Measurements from ENCODE around the gene RHOT2. TPM values are rescaled to one million over a fixed set of nuclear protein-coding genes. Genes with fewer than 3 reads are reported as not detected.

The RHOT2 gene
- polyA plus RNA-seq, 1 donor (not counting 4 experiments of a cell fraction or from before 2014, with no cell fraction given), result 58.7 TPM

- DNase-seq (ENCODE audit: low read depth, low spot score), result peak; percentile 60
- TF ChIP-seq CTCF (optimal IDR thresholded peaks at IDR 0.05 in 1 of 3, IDR thresholded peaks at IDR 0.05 in 1 of 3, conservative IDR thresholded peaks at IDR 0.05 in 1 of 3; ENCODE audit: extremely low read depth in 1 of 3, insufficient read depth in 2 of 3, low read length in 3 of 3), result no peak
- TF ChIP-seq EZH2 (IDR thresholded peaks at IDR 0.05; ENCODE audit: low read length), result no peak
- H3K27ac ChIP-seq (ENCODE audit: control insufficient read depth, insufficient read depth, low read length), result peak overlapping the region; percentile 90
These were observed 30.6 kb upstream of the RHOT2 start for GRCh38 chr16:637081-638018.

DNA sequence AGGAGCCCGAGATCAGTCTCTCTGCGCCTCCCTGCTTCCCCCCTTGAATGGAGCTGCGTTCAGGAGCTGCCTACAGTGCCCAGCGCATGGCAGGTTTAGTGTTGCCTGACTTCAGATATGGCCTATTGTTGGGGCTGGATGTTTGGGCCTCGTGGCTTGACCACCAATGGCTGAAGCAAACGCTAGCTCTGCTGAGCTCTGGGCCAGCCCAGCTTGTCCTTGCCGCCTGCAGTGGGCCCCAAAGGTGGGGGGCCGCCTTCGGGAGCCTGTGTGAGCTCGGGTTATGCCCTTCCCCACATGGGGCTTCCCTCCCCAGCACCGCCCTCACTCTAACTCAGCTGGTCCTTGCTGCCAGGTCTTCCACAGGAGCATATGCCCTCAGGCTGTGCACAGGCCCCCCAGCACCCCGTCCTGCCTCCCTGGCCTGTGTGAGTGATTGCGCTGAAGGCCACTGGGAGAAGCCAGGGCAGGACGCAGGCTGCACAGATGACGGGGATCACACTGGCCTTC lies 29.8 kb upstream of the RHOT2 start:
- Histone ChIP-seq H3K4me3 (ENCODE audit: control insufficient read depth in 2 of 3, extremely low read depth in 1 of 3, insufficient read depth in 2 of 3, low read depth in 1 of 3, low read length in 3 of 3) (no peak overlapping the region), H3K4me2 (ENCODE audit: control insufficient read depth, extremely low read depth, insufficient read depth, low read depth, low read length) (no peak overlapping the region), H3K27ac (ENCODE audit: control insufficient read depth, insufficient read depth, low read length) (no peak overlapping the region), H3K9ac (ENCODE audit: control insufficient read depth, extremely low read depth, insufficient read depth, low read length) (no peak overlapping the region), H3K9me3 (ENCODE audit: control insufficient read depth, low read depth, low read length) (no peaks in the 10 kb centered on the region), H3K27me3 (ENCODE audit: control insufficient read depth, extremely low read depth, insufficient read depth, low read length) (no peaks in the 10 kb centered on the region), H3K4me1 (ENCODE audit: control insufficient read depth, extremely low read depth, insufficient read depth, low read length) (peaks cover 13% of the 10 kb centered on the region), H2AFZ (ENCODE audit: control insufficient read depth, low read length) (no peak overlapping the region), H4K20me1 (ENCODE audit: control insufficient read depth, extremely low read depth, insufficient read depth, low read length) (no peaks in the 10 kb centered on the region), H3K36me3 (ENCODE audit: control insufficient read depth in 2 of 2, extremely low read depth in 1 of 2, insufficient read depth in 2 of 2, low read length in 2 of 2) (peaks cover 2 to 10% of the 10 kb centered on the region in 2 experiments), H3K9me1 (ENCODE audit: control insufficient read depth, extremely low read depth, insufficient read depth, low read length) (peaks cover 2% of the 10 kb centered on the region), H3K79me2 (ENCODE audit: control insufficient read depth, insufficient read depth, low read length) (peaks cover 8% of the 10 kb centered on the region)
- dilution Hi-C loops (cut with MboI; ENCODE audit: extremely low pct_ligation_motif_present, low sequenced_read_pairs), result no loop called here
- FAIRE-seq (no peak), DNase-seq (ENCODE audit: low read depth, low spot score) (no peak)
- TF ChIP-seq EZH2 (IDR thresholded peaks at IDR 0.05; ENCODE audit: low read length) (no peak), CTCF (optimal IDR thresholded peaks at IDR 0.05 in 1 of 3, IDR thresholded peaks at IDR 0.05 in 1 of 3, conservative IDR thresholded peaks at IDR 0.05 in 1 of 3; ENCODE audit: extremely low read depth in 1 of 3, insufficient read depth in 2 of 3, low read length in 3 of 3) (no peak)

More at GRCh38 chr16:637081-638018, 30.6 kb upstream of the RHOT2 start:
- Histone ChIP-seq H3K27me3 (ENCODE audit: control insufficient read depth, extremely low read depth, insufficient read depth, low read length) (no peaks in the 10 kb centered on the region), H3K36me3 (ENCODE audit: control insufficient read depth in 2 of 2, extremely low read depth in 1 of 2, insufficient read depth in 2 of 2, low read length in 2 of 2) (peaks cover 2 to 10% of the 10 kb centered on the region in 2 experiments), H3K4me3 (ENCODE audit: control insufficient read depth in 2 of 3, extremely low read depth in 1 of 3, insufficient read depth in 2 of 3, low read depth in 1 of 3, low read length in 3 of 3) (peak overlapping the region; percentile 74 to 85 (median 83)), H3K79me2 (ENCODE audit: control insufficient read depth, insufficient read depth, low read length) (peaks cover 8% of the 10 kb centered on the region), H3K9me1 (ENCODE audit: control insufficient read depth, extremely low read depth, insufficient read depth, low read length) (no peaks in the 10 kb centered on the region), H3K4me2 (ENCODE audit: control insufficient read depth, extremely low read depth, insufficient read depth, low read depth, low read length) (peak overlapping the region; percentile 56), H4K20me1 (ENCODE audit: control insufficient read depth, extremely low read depth, insufficient read depth, low read length) (no peaks in the 10 kb centered on the region), H3K4me1 (ENCODE audit: control insufficient read depth, extremely low read depth, insufficient read depth, low read length) (peaks cover 8% of the 10 kb centered on the region), H3K9me3 (ENCODE audit: control insufficient read depth, low read depth, low read length) (no peaks in the 10 kb centered on the region), H2AFZ (ENCODE audit: control insufficient read depth, low read length) (peak overlapping the region; percentile 95), H3K9ac (ENCODE audit: control insufficient read depth, extremely low read depth, insufficient read depth, low read length) (peak overlapping the region; percentile 85)
- no peak for FAIRE-seq
- dilution Hi-C loops (cut with MboI; ENCODE audit: extremely low pct_ligation_motif_present, low sequenced_read_pairs), result no loop called here

Data from keratinocyte (primary cell).